OCI-LY7 (cell line): ENCODE data around the gene SLC41A3. TPM values are rescaled to one million over a fixed set of nuclear protein-coding genes. Genes with fewer than 3 reads are reported as not detected.
"Not testable (repeated sequence)": the region's sequence is repeated elsewhere in the genome, so short reads cannot be mapped to it uniquely, and the experiment has no call there.

Experiments
- BruUV-seq: library from RNA; stranded (reverse); fragments of 400-500 nt; replicated peaks from 2 replicates; lab custom pipeline; 2021; lab: Mats Ljungman, UMichigan
- CTCF ChIA-PET: fragments of 300-600 bp; sonication (Branson Sonifier 250); formaldehyde crosslinking; loops from one replicate; lab custom pipeline; 2022; ENCODE audit warnings: antibody characterized with exemption; ENCODE audit not compliant: unreplicated experiment; lab: Charles Lee
- POLR2A ChIA-PET: fragments of 300-600 bp; sonication (Branson Sonifier 250); formaldehyde crosslinking; loops from one replicate; lab custom pipeline; 2022; ENCODE audit warnings: antibody characterized with exemption; lab: Charles Lee
- DNase-seq: peaks from one replicate; pipeline ENCODE4 v3.0.0-alpha.2; 2015; ENCODE audit warnings: low spot score
- H2AFZ ChIP-seq: fragments of 200-600 bp; sonication (generic), shearing (Covaris generic); 2 replicates; pipeline ENCODE4 v1.6.1; 2014; ENCODE audit warnings: mild to moderate bottlenecking, antibody characterized with exemption, low read length, moderate library complexity
- H3K27ac ChIP-seq: fragments of 200-600 bp; sonication (generic); 2 replicates; pipeline ENCODE4 v1.5.1; 2014; ENCODE audit warnings: mixed run types, low read depth, mild to moderate bottlenecking, moderate library complexity, low read length, inconsistent platforms; ENCODE audit not compliant: poor library complexity, severe bottlenecking
- H3K36me3 ChIP-seq: fragments of 200-600 bp; sonication (generic); 2 replicates; pipeline ENCODE4 v1.6.1; 2014; ENCODE audit warnings: mild to moderate bottlenecking, antibody characterized with exemption, low read length, moderate library complexity, mixed read lengths; ENCODE audit not compliant: insufficient read depth
- H3K4me1 ChIP-seq: fragments of 200-600 bp; sonication (generic); 2 replicates; pipeline ENCODE4 v1.5.1; 2014; ENCODE audit warnings: mild to moderate bottlenecking, low read length; ENCODE audit not compliant: insufficient read depth, poor library complexity, severe bottlenecking
- H3K4me2 ChIP-seq: fragments of 200-600 bp; sonication (generic); 2 replicates; pipeline ENCODE4 v1.6.1; 2014; ENCODE audit warnings: mild to moderate bottlenecking, low read length
- H3K4me3 ChIP-seq: fragments of 200-600 bp; sonication (generic); 2 replicates; pipeline ENCODE4 v1.5.1; 2014; ENCODE audit warnings: mild to moderate bottlenecking, low read depth, low read length; ENCODE audit not compliant: poor library complexity, severe bottlenecking
- H3K79me2 ChIP-seq: fragments of 200-600 bp; sonication (generic); 2 replicates; pipeline ENCODE4 v1.6.1; 2016; ENCODE audit warnings: low read depth, mild to moderate bottlenecking, low read length, moderate library complexity, mixed read lengths; ENCODE audit not compliant: insufficient read depth
- H3K9me2 ChIP-seq: fragments of 200-600 bp; sonication (generic); 2 replicates; pipeline ENCODE4 v1.6.1; 2016; ENCODE audit warnings: mild to moderate bottlenecking, low read length, mixed read lengths; ENCODE audit not compliant: insufficient read depth
- H3K9me3 ChIP-seq: fragments of 200-600 bp; sonication (generic); 2 replicates; pipeline ENCODE4 v1.6.1; 2014; ENCODE audit warnings: mild to moderate bottlenecking, mixed run types, low read length, mixed read lengths
- H4K20me1 ChIP-seq: fragments of 200-600 bp; sonication (generic); 2 replicates; pipeline ENCODE4 v1.6.1; 2014; ENCODE audit warnings: mild to moderate bottlenecking, antibody characterized with exemption, low read length, moderate library complexity, mixed read lengths; ENCODE audit not compliant: insufficient read depth
- CTCF ChIP-seq: fragments of 200-600 bp; sonication (generic); conservative IDR thresholded peaks from 2 replicates; pipeline ENCODE4 v1.5.1; 2014; ENCODE audit warnings: mild to moderate bottlenecking, antibody characterized with exemption, low read length, moderate library complexity, mixed read lengths
- EZH2phosphoT487 ChIP-seq: fragments of 200-600 bp; sonication (generic); IDR thresholded peaks from 2 replicates; pipeline ENCODE4 v1.6.1; 2018; ENCODE audit warnings: low read depth, borderline replicate concordance, mild to moderate bottlenecking, mixed run types, antibody characterized with exemption, low read length, moderate library complexity, mixed read lengths
- intact Hi-C: fragments of 100-400 bp; cut with micrococcal nuclease; formaldehyde crosslinking; loops from one replicate; pipeline ENCODE4 v1.10.0; 2022; ENCODE audit not compliant: unreplicated experiment
- total RNA-seq, 2 experiments: library from RNA; depleted of rRNA in 1 of 2; stranded (reverse); fragments of >200 nt in 1 of 2; shearing (Covaris generic) in 1 of 2; gene quantifications; 2 replicates each; pipeline ENCODE4 v1.2.3, GENCODE V29; 2014 to 2022

Gene SLC41A3
- total RNA-seq, 2 experiments from 2014 or later: 31.9 to 35.9 TPM

DNA sequence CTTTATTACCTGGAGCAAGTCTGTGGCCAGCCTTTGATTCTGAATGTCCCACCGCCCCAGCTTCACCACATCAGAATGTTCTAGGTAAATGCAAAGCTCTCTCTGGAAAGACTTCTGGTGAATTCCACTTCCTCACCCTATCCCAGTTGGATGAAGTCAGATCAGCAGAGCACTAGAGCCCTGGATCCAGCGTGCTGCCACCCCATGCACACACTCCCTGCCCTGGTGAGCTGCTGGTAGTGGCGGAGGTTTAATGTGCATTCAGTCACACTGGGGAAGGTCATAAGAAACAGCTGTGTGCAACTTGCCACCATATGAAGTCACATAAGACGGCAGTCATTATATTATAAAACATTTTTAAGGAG, 16.3 kb upstream of the SLC41A3 start:
- Histone ChIP-seq H3K9me2 (no peaks in the 10 kb centered on the region), H2AFZ (no peak overlapping the region), H3K36me3 (no peaks in the 10 kb centered on the region), H3K79me2 (no peaks in the 10 kb centered on the region), H3K27ac (no peak overlapping the region), H4K20me1 (no peaks in the 10 kb centered on the region), H3K4me3 (no peak overlapping the region), H3K9me3 (no peaks in the 10 kb centered on the region), H3K4me1 (no peaks in the 10 kb centered on the region), H3K4me2 (no peak overlapping the region)
- BruUV-seq: no TSS peak
- DNase-seq: no peak
- intact Hi-C loops: no loop called here
- TF ChIP-seq CTCF: no peak
- TF ChIP-seq EZH2phosphoT487: no peak
- CTCF ChIA-PET: no interaction called here
- POLR2A ChIA-PET: no interaction called here

- intact Hi-C loops: no loop called here
- Histone ChIP-seq H3K4me3 (no peak overlapping the region), H3K4me1 (no peaks in the 10 kb centered on the region), H4K20me1 (no peaks in the 10 kb centered on the region), H3K27ac (no peak overlapping the region), H3K9me3 (no peaks in the 10 kb centered on the region), H3K4me2 (no peak overlapping the region), H3K36me3 (no peaks in the 10 kb centered on the region), H3K79me2 (no peaks in the 10 kb centered on the region), H3K9me2 (no peaks in the 10 kb centered on the region), H2AFZ (no peak overlapping the region)
- DNase-seq: no peak
- no TSS peak for BruUV-seq
- POLR2A ChIA-PET: no interaction called here
- CTCF ChIA-PET: no interaction called here
- TF ChIP-seq EZH2phosphoT487 (no peak), CTCF (no peak)
Observed at GRCh38 chr3:126098391-126098858, 14.5 kb upstream of the SLC41A3 start.

DNA sequence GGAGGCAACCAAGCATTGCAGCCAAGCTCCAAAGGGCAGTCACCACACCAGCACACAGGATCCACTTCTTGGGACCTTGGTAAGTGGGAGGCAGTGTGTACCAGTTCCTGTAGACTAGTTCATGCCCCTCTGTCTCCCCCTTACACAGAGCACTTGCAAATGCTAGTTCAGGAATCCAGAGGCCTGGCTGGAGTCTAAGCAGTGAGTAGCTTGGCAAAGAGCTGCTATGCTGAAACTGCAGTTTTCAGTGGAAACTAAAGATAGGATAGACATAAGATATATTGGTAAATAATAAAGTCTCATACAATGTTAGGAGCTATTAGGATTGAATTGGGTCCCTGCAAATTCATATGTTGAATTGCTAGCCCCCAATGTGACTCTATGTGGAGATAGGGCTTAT, 13.9 kb upstream of the SLC41A3 start:
- TF ChIP-seq EZH2phosphoT487 (no peak), CTCF (no peak)
- Histone ChIP-seq H4K20me1 (no peaks in the 10 kb centered on the region), H3K27ac (no peak overlapping the region), H3K4me3 (no peak overlapping the region), H3K9me2 (no peaks in the 10 kb centered on the region), H3K9me3 (no peaks in the 10 kb centered on the region), H3K4me1 (no peaks in the 10 kb centered on the region), H3K36me3 (no peaks in the 10 kb centered on the region), H2AFZ (no peak overlapping the region), H3K79me2 (no peaks in the 10 kb centered on the region), H3K4me2 (no peak overlapping the region)
- CTCF ChIA-PET: no interaction called here
- no TSS peak for BruUV-seq
- intact Hi-C loops: no loop called here
- POLR2A ChIA-PET: no interaction called here
- no peak for DNase-seq

- H3K4me2 ChIP-seq, CTCF ChIA-PET, H3K4me3 ChIP-seq, H3K79me2 ChIP-seq, intact Hi-C loops, DNase-seq, H4K20me1 ChIP-seq, H3K36me3 ChIP-seq, H3K9me3 ChIP-seq, H2AFZ ChIP-seq, POLR2A ChIA-PET, H3K27ac ChIP-seq, BruUV-seq, H3K4me1 ChIP-seq, H3K9me2 ChIP-seq: not testable (repeated sequence)
Observed at GRCh38 chr3:126096274-126096673, 12.3 kb upstream of the SLC41A3 start.

- H3K4me3 ChIP-seq, H2AFZ ChIP-seq, H3K4me1 ChIP-seq, H3K27ac ChIP-seq, H3K4me2 ChIP-seq, intact Hi-C loops, H4K20me1 ChIP-seq, POLR2A ChIA-PET, DNase-seq, H3K79me2 ChIP-seq, CTCF ChIA-PET, H3K9me2 ChIP-seq, BruUV-seq, H3K36me3 ChIP-seq: not testable (repeated sequence)
- H3K9me3 ChIP-seq: peaks cover 24% of the 10 kb centered on the region
Observed at GRCh38 chr3:126092128-126092527, 8.2 kb upstream of the SLC41A3 start.
